GM21515 (cell line): ENCODE measurements around the gene ZMIZ1.

Experiments used
- ATAC-seq: cut with Tn5 transposase; IDR thresholded peaks from one replicate; pipeline ENCODE4 v1.9.1; 2021; ENCODE audit not compliant: unreplicated experiment

Gene ZMIZ1

DNA sequence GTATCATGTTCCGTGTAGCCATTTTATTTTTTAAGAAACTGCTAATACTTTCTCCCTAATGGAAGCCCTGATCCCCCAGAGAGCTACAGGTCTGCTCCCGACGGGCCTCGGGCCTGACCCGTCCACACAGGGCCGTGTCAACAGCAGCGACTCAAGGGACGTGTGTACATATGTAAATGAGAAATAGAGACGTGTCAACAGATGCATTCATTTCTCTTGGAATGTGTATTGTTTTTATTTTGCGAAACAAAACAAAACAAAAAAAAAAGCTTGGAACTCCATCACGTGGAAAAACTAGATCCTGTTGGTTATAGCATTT is 246.8 kb downstream of the ZMIZ1 start:
- no peak for ATAC-seq

GRCh38 chr10:79316671-79317431 is 248.1 kb downstream of the ZMIZ1 start:
- ATAC-seq: peak; percentile 54

DNA sequence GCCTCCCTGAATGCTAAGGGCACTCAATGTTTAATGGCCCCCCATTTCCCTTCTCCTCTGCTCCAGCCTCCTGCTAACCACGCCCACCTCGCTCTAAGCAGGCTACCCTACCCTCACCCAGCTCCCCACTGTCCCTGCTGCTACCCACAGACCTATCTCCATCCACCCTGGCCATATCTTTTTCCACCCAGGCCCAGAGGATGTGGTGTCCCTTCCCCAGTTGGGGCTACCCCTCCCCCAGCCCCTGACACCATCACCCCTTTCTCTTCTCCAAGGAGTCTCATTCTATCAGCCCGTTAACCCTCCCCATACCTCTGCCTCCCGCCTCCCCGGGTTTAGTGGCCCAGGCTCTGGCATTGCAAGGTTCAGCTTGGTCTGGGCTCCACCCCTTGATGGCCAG is 249.6 kb downstream of the ZMIZ1 start:
- no peak for ATAC-seq

GRCh38 chr10:79319115-79319771 is 250.5 kb downstream of the ZMIZ1 start:
- no peak for ATAC-seq

DNA sequence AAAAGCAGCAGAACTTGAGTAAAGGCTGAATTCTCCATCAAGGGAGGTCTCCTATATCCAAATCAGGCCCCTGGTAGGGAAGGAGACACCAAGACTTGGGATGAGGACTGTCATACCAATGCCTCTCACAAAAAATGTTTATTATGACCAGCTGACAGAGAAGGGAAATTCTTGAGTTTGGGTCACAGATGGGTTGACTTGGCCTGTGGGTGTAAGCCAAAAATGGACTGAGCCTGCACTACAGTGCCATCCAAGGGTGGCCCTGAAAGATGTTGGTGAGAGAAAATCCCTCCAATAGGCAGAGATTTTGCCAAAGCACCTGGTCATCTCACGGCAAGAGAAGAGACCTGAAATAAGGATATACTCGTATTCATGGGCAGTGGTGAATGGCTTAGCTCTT is 251.6 kb downstream of the ZMIZ1 start:
- no peak for ATAC-seq

DNA sequence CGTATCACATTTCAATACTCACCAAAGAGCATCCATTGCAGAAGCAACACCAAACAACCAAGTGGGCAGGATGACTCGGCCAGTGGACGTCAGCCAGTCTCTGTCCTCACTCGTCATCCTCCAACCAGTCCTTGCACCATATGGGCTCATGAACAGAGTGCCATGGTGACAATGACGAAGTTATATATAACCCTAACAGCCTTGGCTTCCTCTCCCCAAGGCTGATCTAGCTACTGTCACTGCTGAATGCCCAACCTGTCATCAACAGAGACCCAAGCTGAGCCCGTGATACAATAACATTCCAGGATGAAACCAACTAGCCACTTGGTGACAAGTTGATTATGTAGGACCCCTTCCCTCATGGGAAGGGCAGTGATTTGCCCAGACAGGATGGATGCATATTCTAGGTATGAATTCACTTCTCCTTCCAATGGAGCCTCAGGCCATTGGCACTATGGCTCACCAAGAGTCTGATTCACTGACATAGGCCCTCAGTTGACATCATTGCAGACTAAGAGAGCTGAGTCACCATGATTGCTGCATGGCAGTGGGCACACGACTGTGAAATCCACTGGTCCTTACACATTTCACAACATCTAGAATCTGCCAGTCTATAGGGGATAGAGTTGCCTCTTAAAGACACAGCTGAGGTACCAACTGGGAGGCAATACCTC is 252.2 kb downstream of the ZMIZ1 start:
- ATAC-seq: no peak

DNA sequence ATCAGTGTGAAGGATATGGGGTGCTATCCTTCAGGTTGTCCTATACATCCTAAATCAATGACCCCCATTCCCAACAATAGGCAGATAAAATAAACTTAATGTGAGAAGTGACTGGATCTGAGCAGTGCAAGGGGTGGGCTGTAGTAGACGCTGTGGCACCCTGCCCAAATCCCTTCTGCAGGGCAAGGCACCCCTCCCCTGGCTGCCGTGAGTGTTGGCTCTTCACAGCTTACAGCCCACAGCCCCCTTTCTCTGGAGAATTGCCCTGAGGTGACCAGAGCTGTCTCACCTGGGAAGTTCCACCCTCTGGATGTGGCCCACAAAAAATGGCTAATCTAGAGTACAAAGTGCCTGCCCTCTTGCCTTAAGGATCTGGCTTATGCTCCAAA is 252.7 kb downstream of the ZMIZ1 start:
- ATAC-seq: no peak

DNA sequence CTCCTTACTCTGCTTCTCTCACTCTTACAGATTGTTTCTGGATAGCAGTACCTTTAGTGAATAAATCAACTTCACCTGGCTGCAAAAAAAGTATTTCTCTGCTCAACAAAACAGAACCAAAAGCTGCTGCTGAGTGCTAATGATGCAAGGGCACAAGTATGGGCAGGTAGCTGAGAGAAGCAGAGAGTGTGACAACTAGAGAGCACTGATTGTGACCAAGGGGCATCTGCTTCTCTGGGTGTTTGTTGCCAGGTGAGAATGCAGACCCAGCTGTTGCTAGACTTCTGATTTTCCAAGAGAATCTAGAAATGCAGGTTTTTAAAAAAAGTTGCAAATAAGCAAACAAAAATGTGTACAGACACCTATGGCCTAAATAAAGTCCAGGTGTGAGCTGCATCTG is 253.2 kb downstream of the ZMIZ1 start:
- no peak for ATAC-seq

GRCh38 chr10:79322616-79323543 is 254.1 kb downstream of the ZMIZ1 start:
- ATAC-seq: peak; percentile 57

DNA sequence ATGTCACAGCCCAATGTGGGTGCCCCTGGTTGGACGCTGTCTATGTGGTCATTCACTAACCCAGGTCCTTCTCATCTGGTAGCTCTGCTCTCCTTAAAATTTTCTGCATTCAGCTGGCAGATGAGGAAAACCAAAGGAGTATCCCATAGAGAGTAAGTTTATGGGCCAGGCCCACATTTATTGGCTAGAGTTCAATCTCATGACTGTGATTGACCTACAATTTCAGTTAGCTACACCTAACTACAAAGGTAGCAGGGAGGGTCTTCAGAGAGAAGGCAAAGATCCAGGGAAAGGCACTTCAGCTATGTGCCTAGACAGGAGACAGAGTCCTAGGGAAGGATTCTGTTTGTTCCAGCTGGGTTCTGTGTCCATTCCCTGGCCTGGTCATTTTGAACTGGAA is 254.8 kb downstream of the ZMIZ1 start:
- ATAC-seq: no peak

GRCh38 chr10:79324032-79324695 is 255.4 kb downstream of the ZMIZ1 start:
- no peak for ATAC-seq

GRCh38 chr10:79326361-79327089 is 257.8 kb downstream of the ZMIZ1 start:
- ATAC-seq: no peak

- ATAC-seq: peak; percentile 38
Measured at GRCh38 chr10:79327090-79327457, 258.3 kb downstream of the ZMIZ1 start.

- ATAC-seq: no peak
Measured at GRCh38 chr10:79328147-79328701, 259.5 kb downstream of the ZMIZ1 start.

DNA sequence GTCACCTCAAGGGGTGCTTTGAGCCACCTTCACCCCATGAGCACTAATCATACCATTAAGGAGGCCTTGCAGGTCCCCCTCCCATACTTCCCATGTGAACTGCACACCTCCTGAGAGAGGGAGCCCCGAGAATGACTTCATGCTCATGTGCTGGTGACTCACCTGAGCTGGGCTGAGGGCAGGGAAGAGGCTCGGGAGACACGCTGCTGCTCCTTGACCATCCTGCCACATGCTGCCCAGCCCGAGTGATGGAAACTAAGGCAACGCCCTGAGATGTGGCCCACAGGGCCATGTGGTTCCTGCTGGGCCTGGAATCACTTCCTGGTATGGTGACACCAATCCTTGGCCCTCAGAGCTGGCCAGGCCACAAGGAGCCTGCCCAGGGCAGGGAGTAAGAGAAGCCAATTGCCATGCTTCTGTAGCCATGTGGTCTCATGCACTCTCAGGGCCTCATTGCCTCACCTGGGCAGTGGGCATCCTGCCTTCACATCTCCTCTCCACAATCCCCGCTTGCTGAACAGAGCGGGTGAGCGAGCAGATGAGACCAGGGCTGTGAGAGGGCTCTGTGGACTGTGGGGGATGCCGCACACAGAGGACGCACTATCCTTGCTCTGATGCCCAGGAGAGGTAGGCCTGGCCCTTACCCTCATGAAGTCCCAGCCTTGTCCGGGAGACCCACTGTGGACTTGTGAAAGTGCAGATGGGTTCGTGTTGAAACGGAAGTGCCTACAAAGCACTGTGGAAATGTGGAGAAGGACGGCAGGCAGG is 260.2 kb downstream of the ZMIZ1 start:
- ATAC-seq: no peak

GRCh38 chr10:79329529-79329928 is 260.8 kb downstream of the ZMIZ1 start:
- no peak for ATAC-seq

- ATAC-seq: no peak
Measured at GRCh38 chr10:79331226-79331625, 262.5 kb downstream of the ZMIZ1 start.

DNA sequence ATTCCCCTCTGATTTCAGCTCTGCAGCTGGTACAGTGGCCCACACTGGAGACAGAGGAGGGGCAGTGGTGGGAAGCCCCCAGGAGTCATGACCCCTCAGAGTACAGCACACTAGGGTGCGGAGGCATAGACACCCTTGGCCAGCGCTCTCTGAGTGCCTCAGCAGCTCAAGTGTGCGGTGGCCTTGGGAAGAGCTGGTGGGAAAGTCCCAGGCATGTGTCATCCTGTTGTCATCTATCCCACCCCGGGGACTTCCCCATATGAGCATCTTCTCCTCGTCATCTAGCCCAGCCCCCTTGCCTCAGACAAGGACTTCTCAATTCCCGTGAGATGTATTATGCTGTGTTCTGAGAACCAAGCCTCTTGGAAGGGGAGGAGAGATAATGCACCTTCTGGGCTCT is 262.9 kb downstream of the ZMIZ1 start:
- ATAC-seq: peak; percentile 72
